GM19023 (cell line): ENCODE results near the gene PIP4K2C.
A peak's percentile ranks its signal among the peaks of the same experiment; 100 is the strongest.
"Not testable (repeated sequence)": the region's sequence is repeated elsewhere in the genome, so short reads cannot be mapped to it uniquely, and the experiment has no call there.

Experiments used
- ATAC-seq: cut with Tn5 transposase; IDR thresholded peaks from one replicate; pipeline ENCODE4 v1.9.1; 2021; ENCODE audit warnings: mild to moderate bottlenecking, moderate library complexity; ENCODE audit not compliant: unreplicated experiment

PIP4K2C gene

DNA sequence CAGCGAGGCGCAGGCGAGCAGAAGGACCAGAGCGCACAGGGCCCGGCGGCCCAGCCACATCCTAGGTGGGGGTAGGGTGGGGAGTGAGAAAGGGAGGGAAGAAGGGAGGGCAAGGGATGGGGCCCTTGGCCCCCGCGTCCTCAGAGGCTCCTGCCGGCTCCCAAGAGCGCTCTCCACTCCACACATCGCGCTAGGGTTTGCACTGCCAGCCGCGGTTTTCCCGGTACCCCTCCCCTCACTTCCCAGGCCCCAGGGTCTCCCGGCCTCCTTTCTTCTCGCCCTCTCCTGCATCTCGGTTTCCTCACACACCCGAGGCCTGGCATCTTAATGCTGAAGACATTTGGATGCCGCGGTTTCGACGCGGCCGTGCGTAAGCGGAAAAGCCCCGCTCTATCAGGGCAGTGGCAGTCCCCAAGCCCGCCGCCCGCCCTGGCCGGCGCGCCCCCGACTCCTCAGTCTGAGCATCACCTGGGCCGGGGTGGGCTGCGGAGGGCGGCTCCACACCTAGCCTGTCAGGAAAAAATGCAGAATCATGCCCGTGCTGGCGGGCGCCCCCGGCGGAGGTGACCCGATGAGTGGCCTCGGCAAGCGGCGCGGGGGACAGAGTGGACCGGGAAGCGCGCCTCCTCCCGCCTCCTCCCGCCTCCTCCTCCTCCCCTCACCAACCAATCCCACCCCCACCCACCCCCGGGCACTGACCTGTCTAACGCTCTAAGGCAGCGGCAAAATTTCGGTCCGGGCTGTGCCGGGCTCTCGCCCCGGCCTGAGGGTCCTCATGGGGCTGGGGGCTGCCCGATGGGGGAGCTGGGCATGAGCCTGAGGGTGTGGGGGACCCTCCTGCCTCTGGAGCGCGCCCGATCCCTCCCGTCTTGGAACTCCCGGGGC is 41.3 kb downstream of the PIP4K2C start:
- ATAC-seq: peak; percentile 21

GRCh38 chr12:57632958-57633840 is 42.2 kb downstream of the PIP4K2C start, which contains the start of gene B4GALNT1:
TSS of gene B4GALNT1 (minus strand) at chr12:57633201. CDS start at chr12:57632132, 1,069 bp downstream.
- ATAC-seq: peak; percentile 73

DNA sequence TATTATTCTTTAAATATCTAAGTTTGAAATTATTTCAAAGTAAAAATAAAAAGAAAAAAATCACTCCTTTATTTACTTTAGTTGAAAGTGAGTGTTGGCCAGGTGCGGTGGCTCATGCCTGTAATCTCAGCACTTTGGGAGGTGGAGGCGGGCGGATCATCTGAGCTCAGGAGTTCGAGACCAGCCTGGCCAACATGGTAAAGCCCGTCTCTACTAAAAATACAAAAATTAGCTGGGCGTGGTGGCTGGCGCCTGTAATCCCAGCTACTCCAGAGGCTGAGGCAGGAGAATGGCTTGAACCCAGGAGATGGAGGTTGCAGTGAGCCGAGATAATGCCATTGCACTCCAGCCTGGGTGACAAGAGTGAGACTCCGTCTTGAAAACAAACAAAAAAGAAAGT is 45.7 kb downstream of the PIP4K2C start:
- ATAC-seq: not testable (repeated sequence)

DNA sequence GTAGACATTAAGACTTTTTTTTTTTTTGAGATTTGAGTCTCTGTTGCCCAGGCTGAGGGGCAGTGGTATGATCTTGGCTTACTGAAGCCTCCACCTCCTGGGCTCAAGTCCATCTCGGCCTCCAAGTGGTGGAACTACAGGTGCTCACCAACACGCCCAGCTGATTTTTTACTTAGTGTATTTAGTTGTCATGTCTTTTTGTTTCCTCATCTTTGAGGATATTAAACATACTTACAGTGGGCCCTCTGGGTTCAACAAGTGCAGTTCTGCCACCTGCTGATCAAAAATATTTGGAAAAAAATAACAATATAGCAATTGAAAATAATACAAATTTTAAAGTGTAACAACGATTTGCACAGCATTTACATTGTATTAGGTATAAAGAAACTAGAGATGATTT is 46.4 kb downstream of the PIP4K2C start:
- no peak for ATAC-seq

DNA sequence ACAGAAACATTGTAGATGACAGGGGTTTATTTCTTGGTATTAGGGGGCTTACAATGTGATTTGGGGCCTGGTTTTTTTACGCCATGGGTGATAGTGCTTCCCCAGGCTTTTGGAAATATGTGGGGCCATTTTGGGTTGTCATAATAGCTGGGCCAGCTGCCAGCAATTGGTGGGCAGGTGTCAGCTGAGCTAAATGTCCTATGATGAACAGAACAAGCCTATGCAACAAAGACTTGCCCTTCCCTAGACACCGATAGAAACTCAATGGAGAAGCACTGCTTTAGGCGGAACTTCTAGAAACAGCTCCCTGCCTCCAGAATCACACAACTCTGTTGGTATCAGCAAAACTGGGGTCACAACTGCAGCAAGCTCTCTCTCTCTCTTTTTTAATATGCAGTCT is 47.1 kb downstream of the PIP4K2C start:
- ATAC-seq: no peak

GRCh38 chr12:57640175-57641042 is 49.4 kb downstream of the PIP4K2C start:
- ATAC-seq: no peak

DNA sequence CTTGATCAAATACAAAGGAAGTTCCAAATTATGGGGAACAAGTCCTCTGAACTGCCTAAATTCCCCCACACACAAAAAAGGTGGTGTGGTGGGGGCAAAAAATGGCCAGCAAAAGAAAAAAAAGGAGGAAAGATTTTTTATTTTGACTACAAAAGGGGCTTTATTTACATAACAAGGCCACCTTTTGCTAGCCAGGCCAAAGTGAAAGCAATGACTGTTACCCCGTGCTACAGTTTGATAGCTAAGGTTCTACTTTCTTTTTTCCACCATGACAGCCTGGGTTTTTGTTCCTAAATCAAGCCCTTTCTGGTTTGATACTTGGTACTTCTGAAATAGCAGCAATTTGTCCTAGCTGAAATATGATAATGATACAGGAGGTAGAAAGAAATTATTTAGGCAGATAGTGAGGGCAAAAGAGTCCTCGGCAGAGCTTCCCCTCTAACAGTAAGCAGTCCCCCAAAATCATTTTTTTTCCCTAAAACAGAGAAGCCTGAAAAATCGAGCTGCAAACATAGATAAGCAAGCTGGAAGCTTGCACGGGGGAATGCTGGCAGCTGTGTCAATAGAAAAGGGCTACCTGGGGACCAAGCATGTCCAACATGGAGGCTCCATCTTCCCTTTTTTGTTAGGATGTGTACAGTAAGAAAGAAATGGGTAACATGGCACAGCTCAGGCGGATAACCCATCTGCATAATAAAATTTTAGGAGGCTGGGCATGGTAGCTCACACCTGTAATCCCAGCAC is 50.9 kb downstream of the PIP4K2C start:
- ATAC-seq: no peak

DNA sequence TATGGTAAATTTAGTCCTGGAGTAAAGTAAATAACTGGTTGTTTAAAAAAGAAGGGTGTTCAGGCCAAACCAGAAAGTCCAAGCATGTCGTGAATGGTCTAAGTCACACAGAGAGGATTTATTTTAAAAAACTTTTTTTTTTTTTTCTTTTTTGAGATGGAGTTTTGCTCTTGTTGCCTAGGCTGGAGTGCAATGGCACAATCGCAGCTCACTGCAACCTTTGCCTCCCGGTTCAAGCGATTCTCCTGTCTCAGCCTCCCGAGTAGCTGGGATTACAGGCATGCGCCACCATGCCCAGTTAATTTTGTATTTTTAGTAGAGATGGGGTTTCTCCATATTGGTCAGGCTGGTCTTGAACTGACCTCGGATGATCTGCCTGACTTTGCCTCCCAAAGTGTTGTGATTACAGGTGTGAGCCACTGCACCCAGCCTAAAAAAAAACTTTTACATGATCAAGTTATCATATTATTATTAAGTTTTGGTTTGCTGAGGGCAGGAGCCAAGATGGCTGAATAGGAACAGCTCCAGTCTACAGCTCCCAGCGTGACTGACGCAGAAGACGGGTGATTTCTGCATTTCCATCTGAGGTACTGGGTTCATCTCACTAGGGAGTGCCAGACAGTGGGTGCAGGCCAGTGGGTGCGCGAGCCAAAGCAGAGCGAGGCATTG is 55.1 kb downstream of the PIP4K2C start:
- not testable (repeated sequence) for ATAC-seq

GRCh38 chr12:57646659-57647049 is 55.7 kb downstream of the PIP4K2C start:
- not testable (repeated sequence) for ATAC-seq
